Endothelial cell of umbilical vein (primary cell): ENCODE measurements around the gene LMAN1L. TPM values are rescaled to one million over a fixed set of nuclear protein-coding genes. Genes with fewer than 3 reads are reported as not detected.

Experiments used
- BruUV-seq: library from RNA; stranded (reverse); fragments of 400-500 nt; replicated peaks from 2 replicates; lab custom pipeline; 2021; lab: Mats Ljungman, UMichigan
- CTCF ChIA-PET: fragments of 300-600, 350-600 bp; sonication (Branson Sonifier 250); formaldehyde crosslinking; loops from one replicate; lab custom pipeline; 2021; ENCODE audit warnings: antibody characterized with exemption, inconsistent platforms; lab: Charles Lee
- POLR2A ChIA-PET: fragments of 300-600, 350-600 bp; sonication (Branson Sonifier 250); formaldehyde crosslinking; loops from one replicate; lab custom pipeline; 2021; ENCODE audit warnings: antibody characterized with exemption, inconsistent platforms; lab: Charles Lee
- DNase-seq: peaks from one replicate; pipeline ENCODE4 v3.0.0-alpha.2; 2011; ENCODE audit warnings: low read depth, low spot score
- FAIRE-seq: peaks from 2 replicates; lab custom pipeline; 2011; peaks lifted over from hg19 to GRCh38; lab: Jason Lieb, UNC
- H2AFZ ChIP-seq: 2 replicates; pipeline ENCODE4 v1.6.0; 2012; ENCODE audit warnings: low read depth, low read length, control low read depth, inconsistent platforms
- H3K27ac ChIP-seq: 2 replicates; pipeline ENCODE4 v1.5.1; 2011; ENCODE audit warnings: low read depth, mild to moderate bottlenecking, control low read depth, low read length, moderate library complexity; ENCODE audit not compliant: insufficient read depth
- H3K27me3 ChIP-seq, 2 experiments: 2 replicates each; pipeline versions ENCODE4 v1.6.0 to v1.6.1; 2011; ENCODE audit warnings: low read length in 2 of 2, mixed read lengths in 1 of 2; ENCODE audit not compliant: control insufficient read depth in 2 of 2, insufficient read depth in 2 of 2
- H3K36me3 ChIP-seq, 2 experiments: 2 replicates in 1 of 2; 3 replicates in 1 of 2; pipeline ENCODE4 v1.5.1; 2011; ENCODE audit warnings: low read length in 2 of 2, mild to moderate bottlenecking in 1 of 2, moderate library complexity in 1 of 2; ENCODE audit not compliant: control insufficient read depth in 2 of 2, insufficient read depth in 2 of 2; ENCODE audit errors: extremely low read depth in 1 of 2
- H3K4me1 ChIP-seq: 3 replicates; pipeline ENCODE4 v1.5.1; 2011; ENCODE audit warnings: mild to moderate bottlenecking, low read length; ENCODE audit not compliant: control insufficient read depth, insufficient read depth; ENCODE audit errors: extremely low read depth
- H3K4me2 ChIP-seq: 2 replicates; pipeline ENCODE4 v1.6.1; 2011; ENCODE audit warnings: low read length, control low read depth, mixed read lengths; ENCODE audit not compliant: insufficient read depth
- H3K4me3 ChIP-seq, 3 experiments: fragments of 200-600 bp in 1 of 3; sonication (generic), shearing (Covaris generic) in 1 of 3; replicated peaks in 1 of 3; 2 replicates each; pipeline ENCODE4 v1.5.1; 2011 to 2016; ENCODE audit warnings: control low read depth in 3 of 3, low read length in 3 of 3, mild to moderate bottlenecking in 2 of 3, inconsistent platforms in 1 of 3, low read depth in 1 of 3, moderate library complexity in 1 of 3; ENCODE audit not compliant: insufficient read depth in 1 of 3
- H3K79me2 ChIP-seq: 2 replicates; pipeline ENCODE4 v1.6.0; 2012; ENCODE audit warnings: low read length, inconsistent platforms; ENCODE audit not compliant: control insufficient read depth, insufficient read depth
- H3K9ac ChIP-seq: replicated peaks from 2 replicates; pipeline ENCODE3; 2011; ENCODE audit warnings: low read length, control low read depth; ENCODE audit not compliant: insufficient read depth; ENCODE audit errors: extremely low read depth
- H3K9me1 ChIP-seq: replicated peaks from 3 replicates; pipeline ENCODE4 v1.6.0; 2011; ENCODE audit warnings: mild to moderate bottlenecking, low read length; ENCODE audit not compliant: control insufficient read depth, insufficient read depth; ENCODE audit errors: extremely low read depth
- H3K9me3 ChIP-seq: replicated peaks from 2 replicates; pipeline ENCODE4 v1.5.1; 2012; ENCODE audit warnings: low read length, inconsistent platforms; ENCODE audit not compliant: control insufficient read depth, insufficient read depth
- H4K20me1 ChIP-seq: replicated peaks from 2 replicates; pipeline ENCODE3; 2011; ENCODE audit warnings: mild to moderate bottlenecking, low read length; ENCODE audit not compliant: control insufficient read depth, insufficient read depth; ENCODE audit errors: extremely low read depth
- FOS ChIP-seq: IDR thresholded peaks from 2 replicates; pipeline ENCODE4 v1.6.1; 2011; ENCODE audit warnings: mild to moderate bottlenecking, low read length, moderate library complexity, borderline replicate concordance; ENCODE audit not compliant: insufficient read depth
- GATA2 ChIP-seq: IDR thresholded peaks from 2 replicates; pipeline ENCODE4 v1.7.0; 2011; ENCODE audit warnings: low read depth, mild to moderate bottlenecking, moderate library complexity, mixed read lengths, low read length; ENCODE audit not compliant: insufficient read length, insufficient read depth
- JUN ChIP-seq: IDR thresholded peaks from 2 replicates; pipeline ENCODE4 v1.6.1; 2011; ENCODE audit warnings: borderline replicate concordance, low read depth; ENCODE audit not compliant: insufficient read length, insufficient read depth
- MAX ChIP-seq: IDR thresholded peaks from 2 replicates; pipeline ENCODE4 v1.6.1; 2011; ENCODE audit not compliant: insufficient read depth, insufficient read length
- POLR2A ChIP-seq: IDR thresholded peaks from 2 replicates; pipeline ENCODE4 v1.6.1; 2012; ENCODE audit warnings: low read depth, mild to moderate bottlenecking, control low read depth, low read length
- dilution Hi-C: fragments of 300-500 bp; cut with MboI; formaldehyde crosslinking; loops from one replicate; pipeline ENCODE4 v1.15.0; 2019; ENCODE audit warnings: low sequenced_read_pairs; ENCODE audit not compliant: extremely low pct_ligation_motif_present
- intact Hi-C: fragments of 100-400 bp; cut with micrococcal nuclease; formaldehyde crosslinking; loops from one replicate; pipeline ENCODE4 v1.10.0; 2022
- polyA plus RNA-seq, 4 experiments: library from polyadenylated mRNA; depleted of rRNA in 3 of 4; stranded (reverse) in 3 of 4; unstranded in 1 of 4; fragments of >200 nt; gene quantifications; 2 replicates each; pipeline versions ENCODE4 v1.2.1 to v1.2.3, GENCODE V29; 2011 to 2012; ENCODE audit warnings: missing spikeins in 1 of 4
- total RNA-seq: library from RNA; stranded (reverse); gene quantifications from 2 replicates; pipeline ENCODE4 v1.2.3, GENCODE V29; 2021
- TF ChIP-seq, protein P1 (sequence below), 2 donors: IDR thresholded peaks; 1 replicate in 1 of 2; 2 replicates in 1 of 2; pipeline ENCODE4 v1.5.1; 2011; ENCODE audit warnings: low read length in 2 of 2, mild to moderate bottlenecking in 2 of 2, moderate library complexity in 2 of 2, control low read depth in 1 of 2, inconsistent platforms in 1 of 2, low read depth in 1 of 2; ENCODE audit not compliant: insufficient read depth in 1 of 2; ENCODE audit errors: extremely low read depth in 1 of 2

The LMAN1L gene
- total and polyA plus RNA-seq, 2 donors (not counting 3 experiments of a cell fraction or from before 2014, with no cell fraction given): not detected

DNA sequence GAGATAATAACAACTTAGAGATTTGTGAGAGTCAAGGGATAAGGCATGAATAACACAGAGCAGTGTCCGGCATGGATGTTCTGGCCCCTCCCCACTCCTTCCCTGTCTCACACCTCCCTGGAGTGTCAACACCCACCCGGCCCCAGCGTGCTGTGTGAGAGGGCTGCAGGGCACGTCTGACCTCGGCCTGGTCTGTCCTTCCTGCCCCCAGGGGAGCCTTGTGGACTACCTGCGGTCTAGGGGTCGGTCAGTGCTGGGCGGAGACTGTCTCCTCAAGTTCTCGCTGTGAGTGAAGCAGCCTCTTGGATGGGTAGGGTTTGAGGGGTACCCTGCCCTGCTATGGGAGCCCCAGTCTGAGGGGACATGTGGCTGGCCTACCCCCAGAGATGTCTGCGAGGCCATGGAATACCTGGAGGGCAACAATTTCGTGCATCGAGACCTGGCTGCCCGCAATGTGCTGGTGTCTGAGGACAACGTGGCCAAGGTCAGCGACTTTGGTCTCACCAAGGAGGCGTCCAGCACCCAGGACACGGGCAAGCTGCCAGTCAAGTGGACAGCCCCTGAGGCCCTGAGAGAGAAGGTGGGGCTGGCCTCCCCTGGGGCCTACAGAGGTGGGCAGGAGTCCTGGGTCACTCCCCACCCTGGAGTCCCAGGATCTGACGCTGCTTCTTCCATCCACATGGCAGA, 11.2 kb upstream of the LMAN1L start:
- dilution Hi-C loops: no loop called here
- ChIA-PET CTCF (interaction anchor here (1.1 to 3.9 kb wide), 7 partner anchors 9 to 39 kb away, joined by 3 to 22 read pairs (median 6); partner anchors contain the start of gene CSK), POLR2A (no interaction called here)
- BruUV-seq: no TSS peak
- FAIRE-seq (no peak), DNase-seq (no peak)
- Histone ChIP-seq H3K36me3 (peaks cover 3 to 33% of the 10 kb centered on the region in 2 experiments), H3K4me2 (no peak overlapping the region), H2AFZ (no peak overlapping the region), H3K27ac (no peak overlapping the region), H3K9me3 (no peaks in the 10 kb centered on the region), H3K4me3 (no peak overlapping the region), H4K20me1 (no peaks in the 10 kb centered on the region), H3K79me2 (peaks cover 11% of the 10 kb centered on the region), H3K9ac (no peak overlapping the region), H3K27me3 (no peaks in the 10 kb centered on the region), H3K4me1 (no peaks in the 10 kb centered on the region), H3K9me1 (no peaks in the 10 kb centered on the region)
- TF ChIP-seq POLR2A (no peak), MAX (no peak), GATA2 (no peak), FOS (no peak), JUN (no peak)
- TF ChIP-seq, protein P1, sequence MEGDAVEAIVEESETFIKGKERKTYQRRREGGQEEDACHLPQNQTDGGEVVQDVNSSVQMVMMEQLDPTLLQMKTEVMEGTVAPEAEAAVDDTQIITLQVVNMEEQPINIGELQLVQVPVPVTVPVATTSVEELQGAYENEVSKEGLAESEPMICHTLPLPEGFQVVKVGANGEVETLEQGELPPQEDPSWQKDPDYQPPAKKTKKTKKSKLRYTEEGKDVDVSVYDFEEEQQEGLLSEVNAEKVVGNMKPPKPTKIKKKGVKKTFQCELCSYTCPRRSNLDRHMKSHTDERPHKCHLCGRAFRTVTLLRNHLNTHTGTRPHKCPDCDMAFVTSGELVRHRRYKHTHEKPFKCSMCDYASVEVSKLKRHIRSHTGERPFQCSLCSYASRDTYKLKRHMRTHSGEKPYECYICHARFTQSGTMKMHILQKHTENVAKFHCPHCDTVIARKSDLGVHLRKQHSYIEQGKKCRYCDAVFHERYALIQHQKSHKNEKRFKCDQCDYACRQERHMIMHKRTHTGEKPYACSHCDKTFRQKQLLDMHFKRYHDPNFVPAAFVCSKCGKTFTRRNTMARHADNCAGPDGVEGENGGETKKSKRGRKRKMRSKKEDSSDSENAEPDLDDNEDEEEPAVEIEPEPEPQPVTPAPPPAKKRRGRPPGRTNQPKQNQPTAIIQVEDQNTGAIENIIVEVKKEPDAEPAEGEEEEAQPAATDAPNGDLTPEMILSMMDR (IDR thresholded peaks at IDR 0.05; ENCODE audit: extremely low read depth in 1 of 2, insufficient read depth in 1 of 2, low read depth in 1 of 2, low read length in 2 of 2): no peak
- intact Hi-C loops: loop anchor here (2.0 kb wide), 1 partner anchor 33 kb away; no protein-coding TSS in a partner anchor
